BLaER1 treated with 17β-estradiol and CSF1 and Interleukin-3, amounts not matched to agents 10 nM and 100 nM (cell line): Measurements from ENCODE around the gene MGAT4B.

ENCODE experiments used
- H3K27ac ChIP-seq, 11 experiments: shearing (Covaris generic); formaldehyde crosslinking; 2 replicates each; pipeline ENCODE4 v1.8.1; 2022
- H3K27me3 ChIP-seq, 11 experiments: shearing (Covaris generic); formaldehyde crosslinking; 2 replicates each; pipeline ENCODE4 v1.8.1; 2022
- H3K36me3 ChIP-seq, 11 experiments: shearing (Covaris generic); formaldehyde crosslinking; 2 replicates each; pipeline ENCODE4 v1.8.1; 2022
- H3K4me1 ChIP-seq, 10 experiments: shearing (Covaris generic); formaldehyde crosslinking; 2 replicates each; pipeline ENCODE4 v1.8.1; 2022
- H3K4me2 ChIP-seq, 11 experiments: shearing (Covaris generic); formaldehyde crosslinking; 2 replicates each; pipeline ENCODE4 v1.8.1; 2022
- H3K4me3 ChIP-seq, 10 experiments: shearing (Covaris generic); formaldehyde crosslinking; 2 replicates each; pipeline ENCODE4 v1.8.1; 2022
- H3K9ac ChIP-seq, 11 experiments: shearing (Covaris generic); formaldehyde crosslinking; 2 replicates each; pipeline ENCODE4 v1.8.1; 2022
- H3K9me3 ChIP-seq, 11 experiments: shearing (Covaris generic); formaldehyde crosslinking; replicated peaks in 1 of 11; 2 replicates each; pipeline ENCODE4 v1.8.1; 2022
- H4K20me1 ChIP-seq, 11 experiments: shearing (Covaris generic); formaldehyde crosslinking; 2 replicates each; pipeline ENCODE4 v1.8.1; 2022
- Cebpa-rat ChIP-seq, 11 experiments: shearing (Covaris generic); IDR thresholded peaks; 2 replicates each; pipeline ENCODE4 v1.8.1; 2022

Gene MGAT4B

DNA sequence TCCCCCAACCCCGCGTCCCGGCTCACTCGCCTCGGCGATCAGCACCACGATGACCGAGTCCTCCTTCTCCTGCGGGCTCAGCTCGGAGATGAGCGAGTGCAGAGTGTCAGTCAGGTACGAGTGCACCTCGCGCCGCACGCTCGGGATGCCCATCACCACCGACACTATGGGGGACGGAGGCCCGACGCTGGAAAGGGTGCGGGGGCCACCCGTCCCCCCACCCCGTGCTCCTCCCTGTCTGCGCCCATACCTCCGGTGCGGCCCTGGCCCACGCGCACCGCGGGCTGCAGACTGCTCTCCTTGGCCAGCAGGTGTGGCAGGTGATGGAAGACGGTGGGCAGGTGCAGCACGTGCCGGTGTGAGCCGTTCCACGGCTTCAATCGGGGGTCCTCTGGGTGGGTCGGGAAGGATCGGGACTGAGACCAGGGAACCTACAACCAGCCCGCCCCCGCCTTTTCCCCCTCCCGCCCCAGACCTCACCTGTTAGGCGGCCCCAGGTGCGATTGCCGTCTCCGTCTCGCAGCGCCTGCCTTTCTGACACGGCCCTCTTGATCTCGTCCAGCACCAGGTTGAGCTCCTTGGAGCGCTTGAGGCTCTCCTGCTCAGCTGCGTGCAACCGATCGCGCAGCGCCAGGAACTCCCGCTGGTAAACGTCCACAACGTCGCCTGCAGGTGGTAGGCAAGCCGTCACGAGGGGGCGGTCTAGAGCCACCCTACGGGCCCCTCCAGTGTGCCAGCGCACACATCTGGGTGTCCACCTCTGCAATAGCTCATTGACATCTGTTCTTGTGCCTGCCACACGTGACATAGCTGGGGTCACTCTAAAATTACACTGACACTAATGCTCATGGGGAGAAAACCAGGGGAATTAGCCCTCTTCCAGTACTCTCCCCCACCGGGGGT, 5.1 kb downstream of the MGAT4B start:
- Histone ChIP-seq H3K9me3 (no peaks in the 10 kb centered on the region), H4K20me1 (peaks cover 43 to 92% (median 74%) of the 10 kb centered on the region in 11 experiments), H3K4me3 (no peak overlapping the region), H3K36me3 (peaks cover 33 to 55% (median 46%) of the 10 kb centered on the region in 11 experiments), H3K27me3 (no peaks in the 10 kb centered on the region), H3K9ac (peak overlapping the region in 1 of 11 experiments; percentile 21; a peak in 1 of 22 replicates), H3K4me1 (peaks cover 48 to 58% (median 54%) of the 10 kb centered on the region in 10 experiments), H3K27ac (no peak overlapping the region), H3K4me2 (peak overlapping the region; percentile 89 to 100 (median 96); a peak in 21 of 22 replicates)
- no peak for TF ChIP-seq Cebpa-rat (IDR thresholded peaks at IDR 0.05)

DNA sequence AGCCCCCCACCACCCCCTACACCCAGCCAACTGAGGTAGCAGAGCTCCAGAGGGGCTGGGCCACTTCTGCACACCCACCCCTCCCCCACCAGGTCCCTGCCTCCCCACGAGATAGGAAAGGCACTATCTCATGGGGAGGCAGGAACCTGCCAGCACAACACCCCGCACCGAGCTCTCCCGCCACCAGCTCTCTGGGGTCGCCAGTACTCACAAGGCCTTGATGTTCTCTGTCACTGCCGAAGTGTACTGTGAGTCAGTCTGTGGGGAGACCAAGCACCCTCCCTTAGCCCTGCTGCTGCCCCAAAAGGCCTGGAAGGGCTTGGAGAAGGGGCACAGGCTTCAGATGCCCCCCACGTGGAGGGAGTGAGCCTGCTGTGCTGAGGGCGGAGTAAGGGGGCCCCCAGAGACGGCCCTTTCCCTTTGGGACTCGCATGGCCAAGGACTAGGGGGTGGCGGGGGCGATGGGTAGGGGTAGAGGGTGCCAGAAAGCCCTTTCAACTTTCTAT, 5.9 kb downstream of the MGAT4B start:
- Histone ChIP-seq H3K36me3 (peaks cover 33 to 55% (median 46%) of the 10 kb centered on the region in 11 experiments), H4K20me1 (peaks cover 43 to 93% (median 74%) of the 10 kb centered on the region in 11 experiments), H3K27ac (no peak overlapping the region), H3K27me3 (no peaks in the 10 kb centered on the region), H3K9me3 (no peaks in the 10 kb centered on the region), H3K9ac (0 out of 22 replicates have a peak overlapping the region, but pooled peaks of 1 of the 11 experiments have one; percentile 23), H3K4me3 (no peak overlapping the region), H3K4me1 (peaks cover 50 to 61% (median 57%) of the 10 kb centered on the region in 10 experiments), H3K4me2 (peak overlapping the region in 4 of 11 experiments; percentile 6 to 28 (median 18); a peak in 3 of 22 replicates)
- no peak for TF ChIP-seq Cebpa-rat (IDR thresholded peaks at IDR 0.05)

DNA sequence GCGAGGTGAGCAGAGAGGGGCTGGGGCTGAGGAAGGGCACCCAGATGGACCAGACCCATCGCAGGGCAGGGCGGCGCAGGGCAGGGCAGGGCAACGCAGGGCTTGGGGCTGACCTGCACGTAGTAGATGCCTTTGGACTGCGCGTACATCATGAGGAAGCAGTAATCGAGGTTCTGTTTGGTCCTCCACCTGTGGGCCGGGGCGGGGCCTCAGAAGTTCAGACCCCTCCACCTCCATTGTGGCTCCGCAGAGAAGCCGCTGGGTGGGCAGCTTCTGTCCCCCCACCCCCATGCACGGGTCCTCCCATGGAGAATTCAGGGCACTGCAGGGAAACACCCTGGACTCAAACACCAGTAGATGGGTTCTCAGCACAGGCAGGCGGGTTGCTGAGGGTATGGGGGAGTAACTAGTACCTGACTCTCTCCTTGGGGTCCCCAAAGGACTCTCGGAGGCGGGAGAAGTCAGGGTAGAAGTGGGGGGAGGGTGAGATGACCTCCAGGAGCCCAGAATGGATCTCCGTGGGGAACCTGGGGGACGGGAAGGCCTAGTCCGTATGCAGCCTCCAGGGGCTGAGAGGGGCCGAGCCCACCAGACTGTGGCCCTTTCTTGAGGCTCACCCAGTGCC, 6.5 kb downstream of the MGAT4B start:
- H3K27ac ChIP-seq: no peak overlapping the region

DNA sequence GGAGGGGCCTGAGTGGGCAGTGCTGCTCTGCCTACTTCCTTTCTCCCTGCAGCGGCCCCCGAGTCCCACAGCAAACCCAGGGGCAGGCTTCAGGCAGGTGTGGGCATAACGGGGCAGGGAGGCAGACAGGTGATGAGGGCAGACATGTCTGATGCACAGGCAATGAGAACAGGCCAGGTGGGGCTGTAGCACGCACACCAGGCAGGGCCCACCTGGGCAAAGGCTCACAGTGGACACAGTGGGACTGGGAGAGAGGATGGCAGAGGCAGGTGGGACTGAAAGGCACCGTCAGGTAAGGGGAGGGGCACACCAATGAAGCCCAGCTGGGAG, 7.1 kb downstream of the MGAT4B start:
- H3K9me3 ChIP-seq: no peaks in the 10 kb centered on the region
- peaks cover 43 to 93% (median 75%) of the 10 kb centered on the region in 11 experiments for H4K20me1 ChIP-seq
- no peak for TF ChIP-seq Cebpa-rat (IDR thresholded peaks at IDR 0.05)
- H3K4me1 ChIP-seq: peaks cover 51 to 61% (median 58%) of the 10 kb centered on the region in 10 experiments
- H3K27me3 ChIP-seq: no peaks in the 10 kb centered on the region
- no peak overlapping the region for H3K4me2 ChIP-seq
- no peak overlapping the region for H3K27ac ChIP-seq
- no peak overlapping the region for H3K4me3 ChIP-seq
- H3K9ac ChIP-seq: no peak overlapping the region
- peaks cover 33 to 55% (median 46%) of the 10 kb centered on the region in 11 experiments for H3K36me3 ChIP-seq

More for the DNA sequence above, 6.5 kb downstream of the MGAT4B start:
- Histone ChIP-seq H3K9ac (no peak overlapping the region), H3K4me3 (no peak overlapping the region), H4K20me1 (peaks cover 43 to 93% (median 75%) of the 10 kb centered on the region in 11 experiments), H3K4me1 (peaks cover 51 to 61% (median 58%) of the 10 kb centered on the region in 10 experiments), H3K36me3 (peaks cover 33 to 55% (median 46%) of the 10 kb centered on the region in 11 experiments), H3K27me3 (no peaks in the 10 kb centered on the region), H3K9me3 (no peaks in the 10 kb centered on the region), H3K4me2 (no peak overlapping the region)
- no peak for TF ChIP-seq Cebpa-rat (IDR thresholded peaks at IDR 0.05)

DNA sequence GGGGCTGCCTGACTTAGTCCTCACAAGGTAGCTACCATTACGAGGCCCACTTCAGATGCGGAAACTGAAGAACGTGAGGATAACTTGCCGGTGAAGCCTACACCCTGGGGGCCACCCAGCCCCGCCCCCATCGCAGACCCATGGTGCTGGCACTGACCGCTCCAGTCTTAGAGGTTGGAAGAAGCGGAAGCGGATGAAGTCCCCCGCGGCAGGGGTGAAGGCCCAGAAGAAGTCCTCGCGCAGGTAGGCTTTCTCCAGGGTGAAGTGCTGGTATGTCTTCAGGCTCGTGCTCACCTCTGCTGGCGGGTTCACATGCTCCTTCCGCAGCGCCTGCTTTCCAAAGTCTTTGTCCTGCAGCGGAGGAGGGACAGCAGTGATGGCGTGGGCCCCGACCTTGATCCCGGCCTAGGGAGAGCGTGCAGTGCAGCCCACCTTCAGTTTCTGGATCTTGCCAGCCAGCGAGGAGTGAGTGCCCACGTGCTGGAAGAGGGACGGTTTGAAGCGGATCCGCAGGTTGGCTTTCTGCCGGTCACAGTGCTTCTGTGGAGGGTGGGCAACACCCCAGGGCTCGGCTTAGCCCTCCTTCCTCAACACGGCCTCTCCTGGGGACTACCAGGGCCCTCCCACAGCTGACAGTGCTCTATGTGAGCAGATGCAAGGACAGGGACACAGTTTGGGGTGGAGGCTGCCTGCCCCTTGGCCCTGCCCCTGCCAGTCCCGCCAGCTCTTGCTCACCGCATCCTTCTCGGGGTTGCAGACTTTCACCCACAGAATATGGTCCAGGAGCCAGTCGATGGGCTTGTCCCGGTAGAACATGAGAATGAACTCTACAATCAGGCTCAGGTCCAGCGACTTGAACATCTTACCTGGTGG, 7.7 kb downstream of the MGAT4B start:
- H3K4me3 ChIP-seq: no peak overlapping the region

DNA sequence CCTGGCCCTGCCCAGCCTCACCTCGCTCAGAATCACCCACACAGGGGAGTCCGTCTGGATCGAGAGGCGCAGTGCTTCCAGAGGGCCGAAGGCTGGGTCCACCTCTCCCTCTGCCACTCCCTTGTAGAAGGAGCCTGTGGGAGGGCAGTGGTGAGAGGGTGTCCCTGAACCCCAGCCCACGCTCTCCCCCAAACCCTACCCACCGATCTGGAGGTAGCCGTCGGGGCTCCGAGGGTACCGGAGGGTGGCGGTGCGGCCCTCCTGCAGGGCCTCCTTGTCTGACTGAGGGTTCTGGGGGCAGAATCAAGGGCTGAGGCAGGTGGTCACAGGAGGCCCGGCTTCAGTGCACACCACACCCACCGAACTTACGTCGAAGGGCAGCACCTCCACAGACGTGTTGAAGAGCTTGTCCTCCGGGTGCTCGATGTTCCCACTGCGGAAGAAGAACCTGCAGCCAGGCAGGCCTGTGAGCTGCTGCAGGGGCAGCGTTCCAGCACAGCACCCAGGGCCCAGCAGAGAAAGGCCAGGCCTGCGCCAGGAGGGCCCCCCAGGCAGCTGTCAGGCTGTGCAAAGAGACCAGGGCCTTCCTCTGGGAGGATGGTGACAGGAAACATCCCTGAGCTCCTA, 8.4 kb downstream of the MGAT4B start:
- Histone ChIP-seq H3K27me3 (no peaks in the 10 kb centered on the region), H4K20me1 (peaks cover 38 to 83% (median 66%) of the 10 kb centered on the region in 11 experiments), H3K27ac (no peak overlapping the region), H3K36me3 (peaks cover 33 to 55% (median 46%) of the 10 kb centered on the region in 11 experiments), H3K4me1 (peaks cover 51 to 61% (median 58%) of the 10 kb centered on the region in 10 experiments), H3K9me3 (no peaks in the 10 kb centered on the region), H3K9ac (no peak overlapping the region; a peak in 1 of 22 replicates), H3K4me2 (no peak overlapping the region), H3K4me3 (no peak overlapping the region)
- no peak for TF ChIP-seq Cebpa-rat (IDR thresholded peaks at IDR 0.05)

More for the DNA sequence above, 7.7 kb downstream of the MGAT4B start:
- H3K9ac ChIP-seq: no peak overlapping the region
- no peaks in the 10 kb centered on the region for H3K9me3 ChIP-seq
- peaks cover 33 to 55% (median 46%) of the 10 kb centered on the region in 11 experiments for H3K36me3 ChIP-seq
- peaks cover 43 to 90% (median 71%) of the 10 kb centered on the region in 11 experiments for H4K20me1 ChIP-seq
- peaks cover 51 to 61% (median 58%) of the 10 kb centered on the region in 10 experiments for H3K4me1 ChIP-seq
- no peak for TF ChIP-seq Cebpa-rat (IDR thresholded peaks at IDR 0.05)
- no peak overlapping the region for H3K27ac ChIP-seq
- H3K4me2 ChIP-seq: no peak overlapping the region
- H3K27me3 ChIP-seq: no peaks in the 10 kb centered on the region

DNA sequence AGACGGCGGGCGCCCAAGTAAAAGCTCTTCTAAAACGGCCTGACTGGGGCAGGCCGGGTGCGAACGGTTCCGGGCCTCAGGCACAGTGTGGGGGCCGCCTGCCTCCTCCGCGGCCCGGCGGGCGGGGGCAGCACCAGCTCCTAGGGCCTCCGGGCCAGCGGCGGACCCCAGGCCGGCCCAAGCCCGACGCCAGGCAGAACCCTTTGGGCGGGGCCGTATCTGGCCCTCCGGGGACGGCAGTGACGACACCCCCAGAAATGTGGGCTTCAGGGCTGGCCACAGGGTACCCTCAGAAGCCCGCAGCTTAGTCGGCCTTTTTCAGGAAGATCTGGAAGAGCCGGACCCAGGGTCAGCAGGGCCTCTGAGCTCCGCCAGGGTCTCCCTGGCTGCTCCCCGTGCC, 8.9 kb downstream of the MGAT4B start:
- H3K4me3 ChIP-seq: no peak overlapping the region
- H3K36me3 ChIP-seq: peaks cover 33 to 55% (median 46%) of the 10 kb centered on the region in 11 experiments
- H4K20me1 ChIP-seq: peaks cover 33 to 77% (median 60%) of the 10 kb centered on the region in 11 experiments
- peak overlapping the region in 1 of 11 experiments; percentile 94; a peak in 2 of 22 replicates for H3K4me2 ChIP-seq
- H3K27me3 ChIP-seq: no peaks in the 10 kb centered on the region
- TF ChIP-seq Cebpa-rat (IDR thresholded peaks at IDR 0.05): no peak
- H3K27ac ChIP-seq: no peak overlapping the region
- no peaks in the 10 kb centered on the region for H3K9me3 ChIP-seq
- H3K4me1 ChIP-seq: peaks cover 51 to 61% (median 58%) of the 10 kb centered on the region in 10 experiments
- H3K9ac ChIP-seq: no peak overlapping the region
